HepG2 (cell line): ENCODE results near the gene GPR61. TPM values are rescaled to one million over a fixed set of nuclear protein-coding genes. Genes with fewer than 3 reads are reported as not detected.

ENCODE experiments used
- ARID4A ChIP-seq: sonication (generic); formaldehyde crosslinking; IDR thresholded peaks from 2 replicates; pipeline ENCODE4 v1.5.0; 2020; ENCODE audit warnings: mild to moderate bottlenecking, missing genetic modification reagents, borderline replicate concordance
- BCL3 ChIP-seq: sonication (generic); formaldehyde crosslinking; IDR thresholded peaks from 2 replicates; pipeline ENCODE4 v1.5.1; 2020; ENCODE audit warnings: mild to moderate bottlenecking, missing genetic modification reagents, moderate library complexity
- DNMT3B ChIP-seq: conservative IDR thresholded peaks from 2 replicates; pipeline ENCODE4 v1.6.1; 2016; ENCODE audit warnings: missing biosample characterization, control low read depth
- ELF4 ChIP-seq: sonication (generic); formaldehyde crosslinking; IDR thresholded peaks from 2 replicates; pipeline ENCODE4 v1.5.0; 2020; ENCODE audit warnings: missing genetic modification reagents, mild to moderate bottlenecking, moderate library complexity, borderline replicate concordance
- HNRNPK ChIP-seq: fragments of 200-400 bp; formaldehyde crosslinking; IDR thresholded peaks from 2 replicates; pipeline ENCODE4 v1.6.1; 2018; ENCODE audit warnings: low read length, low read depth, moderate library complexity, mild to moderate bottlenecking; ENCODE audit not compliant: poor library complexity, severe bottlenecking
- MAX ChIP-seq: IDR thresholded peaks from 2 replicates; pipeline ENCODE4 v1.6.1; 2012; ENCODE audit warnings: inconsistent platforms
- PHF8 ChIP-seq: sonication (generic); formaldehyde crosslinking; IDR thresholded peaks from 2 replicates; pipeline ENCODE4 v1.5.0; 2020; ENCODE audit warnings: missing genetic modification reagents
- RNF219 ChIP-seq: sonication (generic); formaldehyde crosslinking; IDR thresholded peaks from 2 replicates; pipeline ENCODE4 v1.5.0; 2020; ENCODE audit warnings: mild to moderate bottlenecking, missing genetic modification reagents
- SP4 ChIP-seq: sonication (generic); formaldehyde crosslinking; IDR thresholded peaks from 2 replicates; pipeline ENCODE4 v1.8.1; 2023; ENCODE audit warnings: mild to moderate bottlenecking, missing genetic modification reagents
- TFDP1 ChIP-seq: IDR thresholded peaks from 2 replicates; pipeline ENCODE4 v1.6.1; 2016; ENCODE audit warnings: missing compliant biosample characterization, missing genetic modification reagents, borderline replicate concordance
- ZNF441 ChIP-seq: sonication (generic); formaldehyde crosslinking; IDR thresholded peaks from 2 replicates; pipeline ENCODE4 v1.7.0; 2021; ENCODE audit warnings: missing genetic modification reagents, borderline replicate concordance
- polyA plus RNA-seq, 8 experiments: library from polyadenylated mRNA; depleted of rRNA in 3 of 8; stranded (reverse) in 7 of 8; unstranded in 1 of 8; fragments of >200 nt; fragmentation: Illumina TruSeq in 4 of 8; extraction: Trizol in 4 of 8; gene quantifications; 2 replicates each; pipeline versions ENCODE4 v1.2.1 to v1.2.3, GENCODE V29; 2011 to 2016; ENCODE audit warnings: low read depth in 4 of 8, missing spikeins in 1 of 8, mixed read lengths in 1 of 8; ENCODE audit not compliant: insufficient read depth in 1 of 8
- total RNA-seq, 5 experiments: library from RNA; depleted of rRNA; stranded (reverse); fragments of >200 nt; fragmentation: Illumina TruSeq; extraction: Trizol; gene quantifications; 2 replicates each; pipeline ENCODE4 v1.2.3, GENCODE V29; 2016; ENCODE audit warnings: low read depth in 1 of 5

The GPR61 gene
- total and polyA plus RNA-seq, 2 of the 13 experiments (the other 11 are each of a cell fraction or from before 2014, with no cell fraction given): not detected

- peak; percentile 49; the same call in 1 of the 2 replicates for TF ChIP-seq ARID4A (CRISPR knock-in tag)
- TF ChIP-seq RNF219 (CRISPR knock-in tag): no peak
- TF ChIP-seq MAX: peak; percentile 69
- TF ChIP-seq TFDP1: peak; percentile 50; the same call in 1 of the 2 replicates
- no peak for TF ChIP-seq HNRNPK
- 0 out of 2 replicates have a peak, but pooled peaks have one; percentile 35 for TF ChIP-seq PHF8 (CRISPR knock-in tag)
- 0 out of 2 replicates have a peak, but pooled peaks have one; percentile 20 for TF ChIP-seq ZNF441 (CRISPR knock-in tag)
- 0 out of 2 replicates have a peak, but pooled peaks have one; percentile 15 for TF ChIP-seq SP4 (CRISPR knock-in tag)
- peak; percentile 31; the same call in 1 of the 2 replicates for TF ChIP-seq BCL3 (CRISPR knock-in tag)
- TF ChIP-seq ELF4: no peak
- TF ChIP-seq DNMT3B (CRISPR knock-in tag): no peak
These were observed 30.2 kb upstream of the GPR61 start, which contains the start of gene AMIGO1 (continued) for GRCh38 chr1:109509176-109510134.
